Suprapubic skin (tissue), 4 donors: ENCODE data around the gene NBAS. TPM values are rescaled to one million over a fixed set of nuclear protein-coding genes. Genes with fewer than 3 reads are reported as not detected.

Experiments used
- DNase-seq, 2 donors: peaks; one replicate each; pipeline ENCODE4 v3.0.0-alpha.2; 2019; ENCODE audit warnings: low spot score in 2 of 2
- H3K27ac ChIP-seq: fragments of 200-600 bp; sonication (generic); one replicate; pipeline ENCODE4 v1.5.1; 2019
- H3K27me3 ChIP-seq: fragments of 200-600 bp; sonication (generic); one replicate; pipeline ENCODE4 v1.5.1; 2019
- H3K36me3 ChIP-seq: fragments of 200-600 bp; sonication (generic); one replicate; pipeline ENCODE4 v1.5.1; 2019
- H3K4me1 ChIP-seq: fragments of 200-600 bp; sonication (generic); one replicate; pipeline ENCODE4 v1.5.1; 2019
- H3K4me3 ChIP-seq: fragments of 200-600 bp; sonication (generic); one replicate; pipeline ENCODE4 v1.5.1; 2019; ENCODE audit warnings: mild to moderate bottlenecking
- H3K9me3 ChIP-seq: fragments of 200-600 bp; sonication (generic); one replicate; pipeline ENCODE4 v1.5.1; 2019
- CTCF ChIP-seq, 2 donors: fragments of 200-600 bp in 1 of 2; fragments of 450-650 bp in 1 of 2; sonication (generic) in 1 of 2; IDR thresholded peaks; one replicate each; pipeline ENCODE4 v1.5.1; 2016 to 2019; ENCODE audit warnings: antibody characterized with exemption in 2 of 2, mild to moderate bottlenecking in 1 of 2, moderate library complexity in 1 of 2
- EP300 ChIP-seq: sonication (generic); formaldehyde crosslinking; IDR thresholded peaks from one replicate; pipeline ENCODE4 v1.6.1; 2017; ENCODE audit warnings: antibody characterized with exemption
- POLR2A ChIP-seq, 2 donors: fragments of 450-650 bp; IDR thresholded peaks; one replicate each; pipeline ENCODE4 v1.6.1; 2017; ENCODE audit warnings: antibody characterized with exemption in 2 of 2, mild to moderate bottlenecking in 2 of 2, moderate library complexity in 2 of 2
- POLR2AphosphoS5 ChIP-seq, 3 donors: sonication (generic); formaldehyde crosslinking; IDR thresholded peaks; one replicate each; pipeline ENCODE4 v1.6.1; 2017; ENCODE audit warnings: antibody characterized with exemption in 3 of 3
- WGBS: methylation state at CpG from one replicate; pipeline ENCODE4 v1.1.5; 2018; 5-methylcytosine and 5-hydroxymethylcytosine counted together
- total RNA-seq, 4 donors: library from RNA; depleted of rRNA; stranded (reverse); fragments of >200 nt; gene quantifications; one replicate each; pipeline ENCODE4 v1.1.0, GENCODE V29; 2016

NBAS gene
- total RNA-seq, 4 donors from 2014 or later: 44.4 to 48.4 (median 45.6) TPM

- Histone ChIP-seq H3K4me3 (no peak overlapping the region), H3K4me1 (peaks cover 2% of the 10 kb centered on the region), H3K27ac (no peak overlapping the region), H3K9me3 (no peaks in the 10 kb centered on the region), H3K27me3 (no peaks in the 10 kb centered on the region), H3K36me3 (no peaks in the 10 kb centered on the region)
- DNase-seq: no peak
- TF ChIP-seq CTCF (IDR thresholded peaks at IDR 0.05) (no peak), POLR2A (IDR thresholded peaks at IDR 0.05) (no peak), POLR2AphosphoS5 (IDR thresholded peaks at IDR 0.05) (no peak), EP300 (no peak)
- WGBS: 61% methylated on average over 3 of the region's 5 CpGs
These were observed 401.9 kb downstream of the NBAS start for GRCh38 chr2:15159206-15159605.

- Histone ChIP-seq H3K27ac (no peak overlapping the region), H3K9me3 (no peaks in the 10 kb centered on the region), H3K27me3 (no peaks in the 10 kb centered on the region), H3K4me1 (peaks cover 2% of the 10 kb centered on the region), H3K36me3 (no peaks in the 10 kb centered on the region), H3K4me3 (no peak overlapping the region)
- TF ChIP-seq POLR2AphosphoS5 (IDR thresholded peaks at IDR 0.05) (no peak), CTCF (IDR thresholded peaks at IDR 0.05) (no peak), POLR2A (IDR thresholded peaks at IDR 0.05) (no peak)
- DNase-seq: no peak
- 79% methylated on average over 3 of the region's 5 CpGs for WGBS
These were observed 402.6 kb downstream of the NBAS start for GRCh38 chr2:15158532-15158931.

GRCh38 chr2:15158100-15158499 is 403.0 kb downstream of the NBAS start:
- Histone ChIP-seq H3K4me1 (peaks cover 2% of the 10 kb centered on the region), H3K36me3 (no peaks in the 10 kb centered on the region), H3K4me3 (no peak overlapping the region), H3K27me3 (no peaks in the 10 kb centered on the region), H3K27ac (no peak overlapping the region), H3K9me3 (no peaks in the 10 kb centered on the region)
- no peak for DNase-seq
- WGBS: 88% methylated on average over 3 of the region's 4 CpGs
- TF ChIP-seq EP300 (no peak), POLR2AphosphoS5 (IDR thresholded peaks at IDR 0.05) (no peak), CTCF (IDR thresholded peaks at IDR 0.05) (no peak), POLR2A (IDR thresholded peaks at IDR 0.05) (no peak)

- H3K27me3 ChIP-seq: no peaks in the 10 kb centered on the region
- no peaks in the 10 kb centered on the region for H3K9me3 ChIP-seq
- DNase-seq: no peak
- WGBS: 79% methylated on average over 7 of the region's 7 CpGs
- no peaks in the 10 kb centered on the region for H3K36me3 ChIP-seq
- no peak overlapping the region for H3K27ac ChIP-seq
- H3K4me3 ChIP-seq: no peak overlapping the region
- peaks cover 2% of the 10 kb centered on the region for H3K4me1 ChIP-seq
- no peak for TF ChIP-seq EP300
- TF ChIP-seq POLR2AphosphoS5 (IDR thresholded peaks at IDR 0.05): no peak
- no peak for TF ChIP-seq CTCF (IDR thresholded peaks at IDR 0.05)
- no peak for TF ChIP-seq POLR2A (IDR thresholded peaks at IDR 0.05)
These were observed 405.1 kb downstream of the NBAS start for GRCh38 chr2:15155959-15156574.

GRCh38 chr2:15154297-15154696 is 406.8 kb downstream of the NBAS start:
- no peaks in the 10 kb centered on the region for H3K36me3 ChIP-seq
- no peak overlapping the region for H3K27ac ChIP-seq
- no peaks in the 10 kb centered on the region for H3K27me3 ChIP-seq
- 83% methylated on average over 5 of the region's 5 CpGs for WGBS
- DNase-seq: no peak
- H3K4me1 ChIP-seq: no peaks in the 10 kb centered on the region
- H3K9me3 ChIP-seq: no peaks in the 10 kb centered on the region
- TF ChIP-seq EP300 (no peak), POLR2AphosphoS5 (IDR thresholded peaks at IDR 0.05) (no peak), CTCF (IDR thresholded peaks at IDR 0.05) (no peak), POLR2A (IDR thresholded peaks at IDR 0.05) (no peak)
- no peak overlapping the region for H3K4me3 ChIP-seq
